Activated T-helper 17 cell treated with anti-CD3 and anti-CD28 coated beads, Interleukin-2, amount 50 U/mL, for 72 hours (primary cell): ENCODE measurements around the gene PRR23C. TPM values are rescaled to one million over a fixed set of nuclear protein-coding genes. Genes with fewer than 3 reads are reported as not detected.

Experiments
- ATAC-seq: fragments of 150-1000 bp; cut with Tn5 transposase; replicated peaks from 2 replicates; pipeline ENCODE4 v1.10.0; 2021; ENCODE audit warnings: mild to moderate bottlenecking, moderate library complexity
- H3K27ac Mint-ChIP-seq: one replicate; pipeline ENCODE4 v1.8.0; 2022; ENCODE audit warnings: mixed read lengths
- H3K27me3 Mint-ChIP-seq: one replicate; pipeline ENCODE4 v1.8.0; 2022; ENCODE audit warnings: mixed read lengths
- H3K36me3 Mint-ChIP-seq: one replicate; pipeline ENCODE4 v1.8.0; 2022; ENCODE audit warnings: low read depth, mild to moderate bottlenecking, mixed read lengths
- H3K4me1 Mint-ChIP-seq: one replicate; pipeline ENCODE4 v1.8.0; 2022; ENCODE audit warnings: mixed read lengths
- H3K4me3 Mint-ChIP-seq: one replicate; pipeline ENCODE4 v1.8.0; 2022; ENCODE audit warnings: mild to moderate bottlenecking, mixed read lengths
- H3K9me3 Mint-ChIP-seq: one replicate; pipeline ENCODE4 v1.8.0; 2022; ENCODE audit warnings: mixed read lengths
- total RNA-seq, 2 donors: library from RNA; stranded (reverse); gene quantifications; one replicate each; pipeline ENCODE4 v1.2.3, GENCODE V29; 2022

Gene PRR23C
- total RNA-seq, 2 donors from 2014 or later: not detected

GRCh38 chr3:139020868-139021234, 23.8 kb downstream of the PRR23C start, which contains the start of gene PRR23B:
Gene PRR23B (minus strand): TSS chr3:139020926. CDS start chr3:139020661, 265 bp downstream.
- no peak within 1 kb of the TSS for H3K4me3 Mint-ChIP-seq
- H3K27ac Mint-ChIP-seq: no peak within 1 kb of the TSS
- H3K4me1 Mint-ChIP-seq: no peaks in the 10 kb centered on the region
- peaks cover 10% of the 10 kb centered on the region for H3K27me3 Mint-ChIP-seq
- ATAC-seq: no peak
- H3K36me3 Mint-ChIP-seq: no peaks in the 10 kb centered on the region
- peaks cover 8% of the 10 kb centered on the region for H3K9me3 Mint-ChIP-seq

GRCh38 chr3:139020036-139020867, 24.4 kb downstream of the PRR23C start:
- ATAC-seq: no peak
- peaks cover 10% of the 10 kb centered on the region for H3K27me3 Mint-ChIP-seq
- H3K4me1 Mint-ChIP-seq: no peaks in the 10 kb centered on the region
- peaks cover 8% of the 10 kb centered on the region for H3K9me3 Mint-ChIP-seq
- no peak overlapping the region for H3K4me3 Mint-ChIP-seq
- H3K36me3 Mint-ChIP-seq: no peaks in the 10 kb centered on the region
- H3K27ac Mint-ChIP-seq: no peak overlapping the region

- no peaks in the 10 kb centered on the region for H3K36me3 Mint-ChIP-seq
- H3K27ac Mint-ChIP-seq: no peak overlapping the region
- no peaks in the 10 kb centered on the region for H3K4me1 Mint-ChIP-seq
- peaks cover 13% of the 10 kb centered on the region for H3K27me3 Mint-ChIP-seq
- ATAC-seq: no peak
- no peak overlapping the region for H3K4me3 Mint-ChIP-seq
- peaks cover 11% of the 10 kb centered on the region for H3K9me3 Mint-ChIP-seq
Observed at GRCh38 chr3:139016430-139017048, 28.2 kb downstream of the PRR23C start.

DNA sequence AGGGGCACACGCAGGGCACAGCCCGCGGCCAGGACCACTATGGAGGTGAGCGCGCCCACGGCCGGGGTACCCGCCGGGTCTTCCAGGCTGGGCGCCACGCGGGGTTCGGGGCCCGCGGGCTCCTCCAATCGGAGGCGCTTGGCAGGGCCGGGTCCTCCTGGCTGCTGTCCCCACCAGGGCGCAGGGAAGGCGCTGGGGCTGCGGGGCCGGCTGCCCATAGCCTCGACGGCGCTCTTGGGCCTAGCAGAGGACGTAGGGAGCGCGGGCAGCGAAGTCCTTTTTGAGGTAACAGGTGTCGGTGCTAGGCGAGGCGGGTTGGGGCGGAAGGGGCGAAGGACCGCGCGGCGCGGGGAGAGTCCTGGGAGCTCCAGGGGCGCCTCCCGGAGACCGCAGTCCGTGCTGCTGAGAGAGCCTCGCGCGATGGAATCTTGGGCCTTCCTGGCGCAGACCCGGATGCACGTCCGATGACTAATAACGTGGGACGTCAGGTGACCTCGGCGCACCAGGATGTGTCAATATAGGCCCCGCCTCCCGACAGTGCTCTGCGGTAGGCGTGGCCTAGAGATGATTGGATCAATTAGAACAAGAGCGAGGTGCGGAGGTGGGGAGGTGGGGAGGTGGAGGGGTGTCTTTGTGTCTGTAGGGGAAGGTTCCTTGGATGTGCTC, 38.5 kb downstream of the PRR23C start, which contains the start of gene PRR23A:
Gene PRR23A, minus strand, starts transcription at position 218 of the 666 bp plus-strand sequence. Its CDS starts 0 bp downstream, at position 218.
- H3K4me1 Mint-ChIP-seq: no peaks in the 10 kb centered on the region
- peaks cover 13% of the 10 kb centered on the region for H3K9me3 Mint-ChIP-seq
- ATAC-seq: no peak
- H3K27ac Mint-ChIP-seq: no peak within 1 kb of the TSS
- no peak within 1 kb of the TSS for H3K4me3 Mint-ChIP-seq
- no peaks in the 10 kb centered on the region for H3K36me3 Mint-ChIP-seq
- peaks cover 4% of the 10 kb centered on the region for H3K27me3 Mint-ChIP-seq

- no peak for ATAC-seq
Observed at GRCh38 chr3:139005356-139005993, 39.2 kb downstream of the PRR23C start.

GRCh38 chr3:138995706-138996105, 49.0 kb downstream of the PRR23C start:
- ATAC-seq: no peak
- no peak overlapping the region for H3K4me3 Mint-ChIP-seq
- H3K27me3 Mint-ChIP-seq: peaks cover 31% of the 10 kb centered on the region
- H3K9me3 Mint-ChIP-seq: peaks cover 3% of the 10 kb centered on the region
- no peaks in the 10 kb centered on the region for H3K4me1 Mint-ChIP-seq
- no peaks in the 10 kb centered on the region for H3K36me3 Mint-ChIP-seq
- H3K27ac Mint-ChIP-seq: no peak overlapping the region

More at GRCh38 chr3:139005356-139005993, 39.2 kb downstream of the PRR23C start:
- no peaks in the 10 kb centered on the region for H3K4me1 Mint-ChIP-seq
- no peaks in the 10 kb centered on the region for H3K36me3 Mint-ChIP-seq
- H3K9me3 Mint-ChIP-seq: peaks cover 17% of the 10 kb centered on the region
- H3K4me3 Mint-ChIP-seq: no peak overlapping the region
- H3K27me3 Mint-ChIP-seq: peaks cover 8% of the 10 kb centered on the region
- no peak overlapping the region for H3K27ac Mint-ChIP-seq

Other genes with a start within 250 kb of the PRR23C start
- 10 to 100 TPM; 17.2 to 20.3 TPM for gene PIK3CB, start 210.0 kb downstream of the PRR23C start, total RNA-seq
- gene FOXL2, start 97.8 kb downstream of the PRR23C start, total RNA-seq: not detected
- not detected for gene FOXL2NB, start 97.7 kb downstream of the PRR23C start, total RNA-seq
- gene PRR23A, start 38.6 kb downstream of the PRR23C start, total RNA-seq: not detected
- gene PRR23B, start 24.0 kb downstream of the PRR23C start, total RNA-seq: not detected